GM19328 (cell line): Measurements from ENCODE around the gene TNFAIP8L1.

Experiments
- ATAC-seq: cut with Tn5 transposase; IDR thresholded peaks from one replicate; pipeline ENCODE4 v1.9.1; 2021; ENCODE audit warnings: mild to moderate bottlenecking, moderate library complexity; ENCODE audit not compliant: unreplicated experiment

TNFAIP8L1 gene

DNA sequence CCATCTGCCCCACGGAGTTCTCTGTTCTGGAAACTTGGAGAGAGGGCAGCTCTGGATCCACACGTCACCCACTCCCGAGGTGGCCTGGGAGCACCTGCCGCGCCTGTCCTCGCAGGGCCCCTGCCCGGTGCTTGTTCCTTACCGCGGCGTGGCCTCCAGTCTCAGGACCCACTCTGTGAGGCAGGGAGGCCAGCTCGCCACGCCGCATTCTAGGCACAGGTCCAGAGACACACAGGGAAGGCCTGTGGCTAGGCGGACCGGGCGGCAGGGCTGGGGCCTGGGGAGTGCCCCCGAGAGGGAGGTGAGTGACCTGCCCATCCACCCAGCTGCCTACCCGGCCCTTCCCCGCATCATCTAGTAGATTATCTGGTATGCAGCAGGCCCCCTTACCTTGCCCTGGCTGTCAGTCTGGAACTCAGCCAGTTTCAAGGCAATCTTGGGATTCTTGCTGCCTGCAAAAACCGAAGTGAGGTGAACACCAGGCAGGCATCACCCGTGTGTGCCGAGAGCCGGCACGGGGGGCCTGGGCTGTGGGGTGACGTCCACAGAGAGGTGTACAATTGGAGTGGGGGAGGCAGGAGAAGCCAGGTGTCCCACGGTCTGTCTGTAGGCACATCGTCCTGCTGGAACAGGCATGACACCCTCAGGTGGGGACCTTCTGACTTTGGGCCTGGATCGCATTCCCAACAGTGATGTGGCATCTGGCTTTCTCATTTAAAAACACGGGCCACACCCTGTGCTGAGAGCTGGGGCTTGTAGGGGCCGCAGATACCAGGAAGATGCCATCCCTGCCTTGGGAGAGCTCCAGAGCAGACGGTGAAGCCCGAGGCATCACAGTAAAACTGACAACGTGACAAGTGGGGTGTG is 60.7 kb downstream of the TNFAIP8L1 start:
- no peak for ATAC-seq

DNA sequence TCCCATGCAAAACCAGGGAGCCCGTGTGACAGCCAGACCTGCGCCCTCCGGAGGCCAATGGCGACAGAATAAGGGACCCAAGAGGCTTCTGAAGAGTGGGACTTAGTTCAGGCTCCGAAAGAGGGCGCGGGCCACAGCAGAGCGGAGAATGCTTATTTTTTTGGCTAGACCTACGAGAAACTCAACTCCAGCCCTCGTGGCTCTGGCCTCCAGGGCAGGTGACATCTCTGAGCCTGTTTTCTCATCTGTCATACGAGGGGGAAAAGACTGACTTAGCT is 61.3 kb downstream of the TNFAIP8L1 start:
- no peak for ATAC-seq

DNA sequence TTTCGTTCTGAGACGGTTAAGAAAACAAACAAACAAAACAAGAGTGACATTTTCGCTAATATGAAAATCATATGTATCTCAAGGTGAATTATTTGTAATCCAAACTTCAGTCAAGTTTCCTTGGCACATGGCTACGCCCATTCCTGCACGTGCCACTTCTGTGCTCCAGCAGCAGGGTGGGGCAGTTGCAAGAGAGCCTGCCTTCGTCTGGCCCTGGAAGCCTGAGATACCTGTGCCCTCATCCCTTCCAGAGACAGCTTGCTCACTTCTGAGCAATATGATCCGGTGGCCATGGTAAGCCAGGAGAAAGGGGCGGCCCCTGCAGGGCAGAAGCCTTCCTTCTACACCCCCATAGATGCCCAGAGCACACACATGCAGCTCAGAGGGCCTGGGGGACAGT is 62.2 kb downstream of the TNFAIP8L1 start:
- no peak for ATAC-seq

DNA sequence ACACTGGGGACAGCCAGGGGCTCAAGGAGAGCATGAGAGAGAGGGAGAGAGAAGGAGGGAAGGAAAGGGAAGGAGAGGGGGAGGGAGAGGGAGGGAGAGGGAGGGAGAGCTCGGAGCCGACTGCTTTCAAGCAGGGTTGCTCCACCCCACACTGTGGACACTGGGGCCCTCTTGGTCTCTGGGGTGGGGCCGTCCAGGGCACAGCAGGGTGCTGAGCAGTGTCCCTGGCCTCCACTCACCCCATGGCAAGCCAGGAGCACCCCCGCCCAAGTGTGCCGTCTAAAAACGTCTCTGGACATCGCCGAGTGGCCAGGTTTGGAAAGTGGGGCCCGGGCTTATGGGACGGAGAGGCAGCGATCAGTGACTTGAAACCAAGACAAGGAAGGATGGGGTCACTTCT is 63.4 kb downstream of the TNFAIP8L1 start:
- no peak for ATAC-seq

DNA sequence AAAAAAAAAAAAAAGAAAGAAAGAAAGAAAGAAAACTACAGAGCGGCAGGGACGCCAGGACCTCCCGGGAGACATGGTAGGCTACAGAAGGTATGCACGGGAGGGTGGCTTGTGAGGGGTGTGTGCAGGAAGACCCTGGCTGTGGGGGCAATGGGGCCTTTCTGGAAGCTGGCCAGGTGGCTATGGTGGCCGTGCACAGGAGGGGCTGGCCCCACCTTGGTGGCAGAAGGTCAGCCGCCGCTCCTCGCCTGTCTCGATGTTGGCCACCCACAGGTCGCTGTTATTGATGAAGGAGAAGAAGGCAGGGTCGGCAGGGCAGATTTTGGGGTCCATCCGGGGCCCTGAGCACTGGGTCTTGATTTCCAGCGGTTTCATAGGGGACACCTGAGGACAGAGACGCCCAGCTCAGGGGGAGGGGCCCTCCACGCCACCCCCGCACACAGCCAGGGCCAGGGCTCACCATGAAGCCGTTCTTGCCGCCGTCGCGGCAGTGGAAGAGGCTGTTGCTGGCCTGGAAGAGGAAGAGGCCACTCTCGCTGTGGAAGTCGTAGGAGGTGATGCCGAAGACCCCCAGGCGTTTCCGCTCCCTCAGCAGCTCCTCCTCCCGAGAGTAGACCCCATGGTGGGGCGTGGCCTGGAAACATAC is 64.5 kb downstream of the TNFAIP8L1 start:
- no peak for ATAC-seq

DNA sequence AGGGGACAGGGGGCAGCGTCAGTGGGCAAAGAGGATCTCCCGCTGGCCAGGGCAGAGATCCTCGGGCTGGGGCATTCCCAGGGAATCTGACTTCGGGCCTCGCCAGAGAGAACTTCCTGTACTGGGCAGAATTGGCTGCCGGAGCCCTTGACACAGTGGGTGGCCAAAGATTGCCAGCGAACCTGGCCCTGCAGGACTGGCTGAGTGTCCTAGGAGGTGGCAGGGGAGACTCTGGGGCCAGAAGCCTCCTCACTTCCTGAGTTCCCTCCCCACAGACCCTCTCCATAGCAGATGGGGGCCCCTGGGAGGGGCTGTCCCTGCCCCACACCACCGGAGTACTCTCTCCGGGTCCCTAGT is 65.0 kb downstream of the TNFAIP8L1 start:
- no peak for ATAC-seq
